Neuronal stem cell (in vitro differentiated cells): Measurements from ENCODE around the gene APOOL.

Source experiments
- DNase-seq: peaks from one replicate; pipeline ENCODE4 v3.0.0-alpha.2; 2013; ENCODE audit warnings: low spot score
- H2AFZ ChIP-seq: one replicate; pipeline ENCODE4 v1.6.1; 2013; ENCODE audit warnings: mild to moderate bottlenecking, low read length, inconsistent platforms
- H2AK5ac ChIP-seq: 2 replicates; pipeline ENCODE4 v1.6.1; 2013; ENCODE audit warnings: low read depth, mild to moderate bottlenecking, inconsistent platforms, low read length, moderate library complexity, mixed read lengths
- H2BK120ac ChIP-seq: 2 replicates; pipeline ENCODE4 v1.6.1; 2013; ENCODE audit warnings: low read depth, mild to moderate bottlenecking, inconsistent platforms, low read length, moderate library complexity, mixed read lengths
- H2BK12ac ChIP-seq: one replicate; pipeline ENCODE4 v1.6.1; 2013; ENCODE audit warnings: low read length, inconsistent platforms
- H2BK15ac ChIP-seq: 2 replicates; pipeline ENCODE4 v1.6.1; 2013; ENCODE audit warnings: mild to moderate bottlenecking, low read length, inconsistent platforms, mixed read lengths
- H2BK5ac ChIP-seq: one replicate; pipeline ENCODE4 v1.6.1; 2013; ENCODE audit warnings: inconsistent platforms, mild to moderate bottlenecking, low read length, moderate library complexity
- H3K14ac ChIP-seq: one replicate; pipeline ENCODE4 v1.6.1; 2013; ENCODE audit warnings: low read length, inconsistent platforms
- H3K18ac ChIP-seq: 2 replicates; pipeline ENCODE4 v1.6.1; 2013; ENCODE audit warnings: low read length, inconsistent platforms
- H3K23ac ChIP-seq: 2 replicates; pipeline ENCODE4 v1.6.1; 2013; ENCODE audit warnings: low read depth, mild to moderate bottlenecking, mixed read lengths, low read length, inconsistent platforms; ENCODE audit not compliant: poor library complexity
- H3K27ac ChIP-seq: replicated peaks from 3 replicates; pipeline ENCODE4 v1.5.1; 2013; ENCODE audit warnings: low read length, inconsistent platforms
- H3K27me3 ChIP-seq, 3 experiments: 2 replicates each; pipeline ENCODE4 v1.6.1; 2013; ENCODE audit warnings: low read length in 3 of 3, mild to moderate bottlenecking in 2 of 3, inconsistent platforms in 1 of 3, low read depth in 1 of 3, mixed read lengths in 1 of 3, moderate library complexity in 1 of 3; ENCODE audit not compliant: control insufficient read depth in 3 of 3, insufficient read depth in 3 of 3
- H3K36me3 ChIP-seq, 2 donors: replicated peaks in 1 of 2; 2 replicates each; pipeline ENCODE4 v1.6.1; 2013; ENCODE audit warnings: low read length in 2 of 2; ENCODE audit not compliant: control insufficient read depth in 2 of 2, insufficient read depth in 2 of 2
- H3K4ac ChIP-seq: 2 replicates; pipeline ENCODE4 v1.6.1; 2013; ENCODE audit warnings: inconsistent platforms, mild to moderate bottlenecking, low read length, moderate library complexity
- H3K4me1 ChIP-seq, 2 donors: 1 replicate in 1 of 2; 2 replicates in 1 of 2; pipeline ENCODE4 v1.6.1; 2013; ENCODE audit warnings: low read length in 2 of 2, low read depth in 1 of 2; ENCODE audit not compliant: control insufficient read depth in 2 of 2, insufficient read depth in 1 of 2
- H3K4me2 ChIP-seq: one replicate; pipeline ENCODE4 v1.6.1; 2013; ENCODE audit warnings: mild to moderate bottlenecking, low read length, inconsistent platforms; ENCODE audit not compliant: insufficient read depth, poor library complexity, severe bottlenecking
- H3K4me3 ChIP-seq, 2 donors: 2 replicates each; pipeline ENCODE4 v1.5.1; 2013; ENCODE audit warnings: low read length in 2 of 2, mild to moderate bottlenecking in 2 of 2, inconsistent platforms in 1 of 2, moderate library complexity in 1 of 2
- H3K79me1 ChIP-seq: one replicate; pipeline ENCODE4 v1.6.1; 2013; ENCODE audit warnings: low read depth, mild to moderate bottlenecking, inconsistent platforms, low read length, moderate library complexity
- H3K9ac ChIP-seq: one replicate; pipeline ENCODE4 v1.6.1; 2013; ENCODE audit warnings: mild to moderate bottlenecking, low read depth, low read length, inconsistent platforms; ENCODE audit not compliant: poor library complexity
- H3K9me3 ChIP-seq, 2 donors: replicated peaks in 1 of 2; 2 replicates each; pipeline versions ENCODE3 to v1.6.1; 2013; ENCODE audit warnings: low read length in 2 of 2, mild to moderate bottlenecking in 2 of 2, inconsistent platforms in 1 of 2, low read depth in 1 of 2, mixed read lengths in 1 of 2, moderate library complexity in 1 of 2; ENCODE audit not compliant: control insufficient read depth in 2 of 2, insufficient read depth in 1 of 2
- H4K8ac ChIP-seq: one replicate; pipeline ENCODE4 v1.6.1; 2013; ENCODE audit warnings: low read depth, mild to moderate bottlenecking, inconsistent platforms, low read length, moderate library complexity
- H4K91ac ChIP-seq: one replicate; pipeline ENCODE4 v1.6.1; 2013; ENCODE audit warnings: low read length, low read depth, mild to moderate bottlenecking, inconsistent platforms; ENCODE audit not compliant: poor library complexity
- WGBS, 2 donors: extraction: QIAGEN DNeasy Blood & Tissue Kit; methylation state at CpG; one replicate each; pipeline ENCODE4 v1.1.7; 2013; ENCODE audit warnings: missing lambda C conversion rate in 2 of 2, mixed read lengths in 1 of 2; ENCODE audit not compliant: insufficient read length in 2 of 2, insufficient replicate concordance in 1 of 2; ENCODE audit errors: extremely low coverage in 2 of 2; 5-methylcytosine and 5-hydroxymethylcytosine counted together

APOOL gene

DNA sequence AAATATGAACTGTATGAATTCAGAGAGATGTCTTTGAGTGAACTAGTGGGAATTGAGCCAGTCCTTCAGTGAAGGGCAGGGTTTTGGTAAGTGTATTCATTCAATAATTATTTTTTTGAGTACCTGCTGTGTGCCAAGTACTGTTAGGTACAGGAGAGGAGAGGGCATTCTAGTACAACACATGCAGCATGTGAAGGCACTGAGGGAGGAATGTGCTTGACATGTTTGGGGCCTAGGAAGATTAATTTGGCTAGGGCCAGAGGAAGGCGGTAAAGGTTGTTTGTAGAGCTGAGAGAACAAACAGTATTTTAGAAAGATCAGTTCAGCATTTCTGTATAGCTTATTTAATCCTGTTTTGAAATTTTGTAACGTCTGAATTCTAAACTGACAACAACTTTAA, 27.8 kb downstream of the APOOL start:
- H3K23ac ChIP-seq: no peak overlapping the region

DNA sequence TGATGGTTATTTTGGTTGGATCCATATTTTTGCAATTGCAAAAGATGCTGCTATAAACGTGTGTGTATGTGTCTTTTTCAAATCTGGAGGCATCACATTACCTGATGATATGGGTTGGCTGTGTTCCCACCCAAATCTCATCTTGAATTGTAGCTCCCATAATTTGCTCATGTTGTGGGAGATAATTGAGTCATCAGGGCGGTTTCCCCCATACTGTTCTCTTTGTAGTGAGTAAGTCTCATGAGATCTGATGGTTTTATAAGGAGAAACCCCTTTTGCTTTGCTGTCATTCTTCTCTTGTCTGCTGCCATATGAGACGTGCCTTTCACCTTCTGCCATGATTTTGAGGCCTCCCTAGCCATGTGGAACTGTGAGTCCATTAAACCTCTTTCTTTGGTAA, 33.4 kb downstream of the APOOL start:
- Histone ChIP-seq H2AK5ac (no peak overlapping the region), H2BK5ac (no peak overlapping the region), H3K14ac (no peak overlapping the region), H3K27me3 (no peaks in the 10 kb centered on the region), H3K9me3 (no peaks in the 10 kb centered on the region), H3K9ac (no peak overlapping the region), H3K27ac (no peak overlapping the region), H3K4me2 (no peak overlapping the region), H3K4ac (no peak overlapping the region), H3K4me3 (no peak overlapping the region), H4K91ac (no peak overlapping the region), H3K36me3 (no peaks in the 10 kb centered on the region), H3K79me1 (no peaks in the 10 kb centered on the region), H3K4me1 (no peaks in the 10 kb centered on the region), H3K23ac (no peak overlapping the region), H4K8ac (no peak overlapping the region), H2AFZ (no peak overlapping the region), H2BK12ac (no peak overlapping the region), H2BK15ac (no peak overlapping the region), H2BK120ac (no peak overlapping the region), H3K18ac (no peak overlapping the region)
- no CpG with 5 or more reads among the region's 3 CpGs for WGBS, 2 donors
- DNase-seq: no peak

More for the DNA sequence above, 27.8 kb downstream of the APOOL start:
- H3K9ac ChIP-seq: no peak overlapping the region
- H3K27me3 ChIP-seq: no peaks in the 10 kb centered on the region
- H3K4me1 ChIP-seq: no peaks in the 10 kb centered on the region
- no peak overlapping the region for H3K4ac ChIP-seq
- no peak overlapping the region for H2BK15ac ChIP-seq
- no peak for DNase-seq
- no peak overlapping the region for H4K8ac ChIP-seq
- no peak overlapping the region for H3K4me2 ChIP-seq
- no peak overlapping the region for H2AK5ac ChIP-seq
- no peak overlapping the region for H3K27ac ChIP-seq
- H3K14ac ChIP-seq: no peak overlapping the region
- no peak overlapping the region for H2BK5ac ChIP-seq
- no peaks in the 10 kb centered on the region for H3K9me3 ChIP-seq
- H2BK120ac ChIP-seq: no peak overlapping the region
- H4K91ac ChIP-seq: no peak overlapping the region
- H3K36me3 ChIP-seq: no peaks in the 10 kb centered on the region
- H3K18ac ChIP-seq: no peak overlapping the region
- no peak overlapping the region for H2BK12ac ChIP-seq
- WGBS, 2 donors: no CpG with 5 or more reads among the region's 2 CpGs
- H3K79me1 ChIP-seq: peaks cover 2% of the 10 kb centered on the region
- H2AFZ ChIP-seq: no peak overlapping the region
- no peak overlapping the region for H3K4me3 ChIP-seq

DNA sequence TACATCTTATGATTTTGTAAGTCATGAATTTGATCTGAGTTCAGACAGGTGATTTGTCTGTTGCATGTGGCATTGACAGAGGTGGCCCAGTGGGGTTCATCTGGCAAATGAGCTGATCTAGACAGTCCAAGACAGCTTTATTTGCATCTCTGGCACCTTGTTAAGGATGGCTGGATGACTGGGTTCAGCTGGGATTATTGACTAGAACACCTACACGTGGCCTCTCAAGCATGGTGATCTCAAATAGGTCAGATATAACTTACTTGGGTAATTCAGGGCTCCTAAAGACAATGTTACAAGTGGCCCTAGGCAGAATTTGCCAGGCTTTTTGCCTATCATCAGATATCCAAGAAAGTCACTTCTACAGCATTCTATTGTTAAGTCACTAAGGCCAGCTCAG, 48.0 kb downstream of the APOOL start:
- Histone ChIP-seq H3K27me3 (no peaks in the 10 kb centered on the region), H3K36me3 (no peaks in the 10 kb centered on the region), H3K4me1 (no peaks in the 10 kb centered on the region), H2BK5ac (no peak overlapping the region), H4K91ac (no peak overlapping the region), H2BK12ac (no peak overlapping the region), H3K79me1 (no peaks in the 10 kb centered on the region), H2AK5ac (no peak overlapping the region), H3K23ac (no peak overlapping the region), H3K4me3 (no peak overlapping the region), H3K4ac (no peak overlapping the region), H3K14ac (no peak overlapping the region), H3K4me2 (no peak overlapping the region), H3K9me3 (no peaks in the 10 kb centered on the region), H3K9ac (no peak overlapping the region), H2BK15ac (no peak overlapping the region), H4K8ac (no peak overlapping the region), H2AFZ (no peak overlapping the region), H2BK120ac (no peak overlapping the region), H3K27ac (no peak overlapping the region), H3K18ac (no peak overlapping the region)
- no peak for DNase-seq
- WGBS, 2 donors: no CpG with 5 or more reads among the region's 1 CpG

DNA sequence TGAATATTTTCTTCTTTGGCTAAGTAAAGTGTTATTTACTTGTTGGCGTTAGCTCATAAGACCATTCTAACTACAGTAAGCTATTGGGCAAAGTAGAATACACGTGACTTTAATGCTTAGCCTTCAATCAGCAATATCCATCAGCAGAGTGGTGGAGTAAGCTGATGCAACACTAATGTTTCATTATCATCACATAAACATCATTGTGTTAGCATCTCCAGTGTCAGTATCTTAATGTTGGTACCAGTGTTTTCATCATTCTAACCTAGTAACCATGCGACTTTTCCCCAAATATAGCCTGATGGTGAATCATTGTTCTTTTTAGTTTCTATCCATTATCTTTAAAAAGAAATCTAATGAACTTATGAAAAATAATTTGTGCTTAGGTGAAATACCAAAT, 48.5 kb downstream of the APOOL start:
- H3K36me3 ChIP-seq: no peaks in the 10 kb centered on the region
- H3K23ac ChIP-seq: no peak overlapping the region
- H2BK12ac ChIP-seq: no peak overlapping the region
- no peak overlapping the region for H2BK15ac ChIP-seq
- no peak overlapping the region for H3K14ac ChIP-seq
- no peak overlapping the region for H3K18ac ChIP-seq
- H3K9ac ChIP-seq: no peak overlapping the region
- no peak overlapping the region for H2BK5ac ChIP-seq
- no CpG with 5 or more reads among the region's 3 CpGs for WGBS, 2 donors
- no peak overlapping the region for H2BK120ac ChIP-seq
- H3K4me2 ChIP-seq: no peak overlapping the region
- no peak overlapping the region for H3K4ac ChIP-seq
- no peak overlapping the region for H4K8ac ChIP-seq
- no peak overlapping the region for H3K27ac ChIP-seq
- no peak overlapping the region for H4K91ac ChIP-seq
- H2AFZ ChIP-seq: no peak overlapping the region
- no peaks in the 10 kb centered on the region for H3K27me3 ChIP-seq
- no peak overlapping the region for H2AK5ac ChIP-seq
- no peak overlapping the region for H3K4me3 ChIP-seq
- H3K4me1 ChIP-seq: no peaks in the 10 kb centered on the region
- no peaks in the 10 kb centered on the region for H3K9me3 ChIP-seq
- DNase-seq: no peak
- H3K79me1 ChIP-seq: no peaks in the 10 kb centered on the region
